ENCODE measurements around the gene PTPRT.

The PTPRT gene

GRCh38 chr20:42697962-42698361 is 491.7 kb downstream of the PTPRT start:
- TF ChIP-seq, protein P1, sequence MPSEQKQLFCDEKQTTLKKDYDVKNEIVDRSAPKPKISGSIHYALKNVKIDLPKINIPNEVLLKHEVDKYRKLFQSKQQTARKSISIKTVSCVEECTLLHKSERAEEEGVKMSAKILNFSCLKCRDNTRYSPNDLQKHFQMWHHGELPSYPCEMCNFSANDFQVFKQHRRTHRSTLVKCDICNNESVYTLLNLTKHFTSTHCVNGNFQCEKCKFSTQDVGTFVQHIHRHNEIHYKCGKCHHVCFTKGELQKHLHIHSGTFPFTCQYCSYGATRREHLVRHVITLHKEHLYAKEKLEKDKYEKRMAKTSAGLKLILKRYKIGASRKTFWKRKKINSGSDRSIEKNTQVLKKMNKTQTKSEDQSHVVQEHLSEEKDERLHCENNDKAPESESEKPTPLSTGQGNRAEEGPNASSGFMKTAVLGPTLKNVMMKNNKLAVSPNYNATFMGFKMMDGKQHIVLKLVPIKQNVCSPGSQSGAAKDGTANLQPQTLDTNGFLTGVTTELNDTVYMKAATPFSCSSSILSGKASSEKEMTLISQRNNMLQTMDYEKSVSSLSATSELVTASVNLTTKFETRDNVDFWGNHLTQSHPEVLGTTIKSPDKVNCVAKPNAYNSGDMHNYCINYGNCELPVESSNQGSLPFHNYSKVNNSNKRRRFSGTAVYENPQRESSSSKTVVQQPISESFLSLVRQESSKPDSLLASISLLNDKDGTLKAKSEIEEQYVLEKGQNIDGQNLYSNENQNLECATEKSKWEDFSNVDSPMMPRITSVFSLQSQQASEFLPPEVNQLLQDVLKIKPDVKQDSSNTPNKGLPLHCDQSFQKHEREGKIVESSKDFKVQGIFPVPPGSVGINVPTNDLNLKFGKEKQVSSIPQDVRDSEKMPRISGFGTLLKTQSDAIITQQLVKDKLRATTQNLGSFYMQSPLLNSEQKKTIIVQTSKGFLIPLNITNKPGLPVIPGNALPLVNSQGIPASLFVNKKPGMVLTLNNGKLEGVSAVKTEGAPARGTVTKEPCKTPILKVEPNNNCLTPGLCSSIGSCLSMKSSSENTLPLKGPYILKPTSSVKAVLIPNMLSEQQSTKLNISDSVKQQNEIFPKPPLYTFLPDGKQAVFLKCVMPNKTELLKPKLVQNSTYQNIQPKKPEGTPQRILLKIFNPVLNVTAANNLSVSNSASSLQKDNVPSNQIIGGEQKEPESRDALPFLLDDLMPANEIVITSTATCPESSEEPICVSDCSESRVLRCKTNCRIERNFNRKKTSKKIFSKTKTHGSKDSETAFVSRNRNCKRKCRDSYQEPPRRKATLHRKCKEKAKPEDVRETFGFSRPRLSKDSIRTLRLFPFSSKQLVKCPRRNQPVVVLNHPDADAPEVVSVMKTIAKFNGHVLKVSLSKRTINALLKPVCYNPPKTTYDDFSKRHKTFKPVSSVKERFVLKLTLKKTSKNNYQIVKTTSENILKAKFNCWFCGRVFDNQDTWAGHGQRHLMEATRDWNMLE (tag by site-specific recombination; conservative IDR thresholded peaks at IDR 0.05; ENCODE audit: low read depth): no peak
- TF ChIP-seq ZNF223 (tag by site-specific recombination; IDR thresholded peaks at IDR 0.05): no peak
- no peaks in the 10 kb centered on the region for H3K36me3 ChIP-seq (ENCODE audit: control insufficient read depth in 2 of 2, insufficient read depth in 1 of 2, low read length in 2 of 2)
- ChIA-PET CTCF (interaction anchor here (0.6 kb wide), 2 partner anchors 19 to 36 kb away, joined by 4 read pairs; no protein-coding TSS in a partner anchor), POLR2A (no interaction called here)
- H3K9me3 ChIP-seq (ENCODE audit: control insufficient read depth, insufficient read depth, low read depth, low read length): no peaks in the 10 kb centered on the region
- no peak overlapping the region for H3K4me3 ChIP-seq (ENCODE audit: low read depth, low read length)
- H3K4me1 ChIP-seq (ENCODE audit: control insufficient read depth, insufficient read depth, low read length): no peaks in the 10 kb centered on the region
- H3K27ac ChIP-seq (ENCODE audit: extremely low read depth, low read depth, low read length): no peak overlapping the region

- H3K36me3 ChIP-seq (ENCODE audit: control insufficient read depth in 2 of 2, insufficient read depth in 1 of 2, low read length in 2 of 2): no peaks in the 10 kb centered on the region
- ChIA-PET POLR2A (no interaction called here), CTCF (no interaction called here)
- H3K4me1 ChIP-seq (ENCODE audit: control insufficient read depth, insufficient read depth, low read length): no peaks in the 10 kb centered on the region
- no peak overlapping the region for H3K4me3 ChIP-seq (ENCODE audit: low read depth, low read length)
- H3K9me3 ChIP-seq (ENCODE audit: control insufficient read depth, insufficient read depth, low read depth, low read length): no peaks in the 10 kb centered on the region
- TF ChIP-seq ZNF324 (tag by site-specific recombination; IDR thresholded peaks at IDR 0.05): no peak
- no peak for TF ChIP-seq ZNF658 (tag by site-specific recombination; IDR thresholded peaks at IDR 0.05)
- no peak for TF ChIP-seq ZNF132 (tag by site-specific recombination; IDR thresholded peaks at IDR 0.05; ENCODE audit: borderline replicate concordance)
- no peak for TF ChIP-seq ZNF404 (tag by site-specific recombination; IDR thresholded peaks at IDR 0.05)
- TF ChIP-seq, protein P2, sequence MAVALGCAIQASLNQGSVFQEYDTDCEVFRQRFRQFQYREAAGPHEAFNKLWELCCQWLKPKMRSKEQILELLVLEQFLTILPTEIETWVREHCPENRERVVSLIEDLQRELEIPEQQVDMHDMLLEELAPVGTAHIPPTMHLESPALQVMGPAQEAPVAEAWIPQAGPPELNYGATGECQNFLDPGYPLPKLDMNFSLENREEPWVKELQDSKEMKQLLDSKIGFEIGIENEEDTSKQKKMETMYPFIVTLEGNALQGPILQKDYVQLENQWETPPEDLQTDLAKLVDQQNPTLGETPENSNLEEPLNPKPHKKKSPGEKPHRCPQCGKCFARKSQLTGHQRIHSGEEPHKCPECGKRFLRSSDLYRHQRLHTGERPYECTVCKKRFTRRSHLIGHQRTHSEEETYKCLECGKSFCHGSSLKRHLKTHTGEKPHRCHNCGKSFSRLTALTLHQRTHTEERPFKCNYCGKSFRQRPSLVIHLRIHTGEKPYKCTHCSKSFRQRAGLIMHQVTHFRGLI (tag by site-specific recombination; IDR thresholded peaks at IDR 0.05): no peak
- TF ChIP-seq ZNF394 (tag by site-specific recombination; IDR thresholded peaks at IDR 0.05; ENCODE audit: borderline replicate concordance): no peak
- TF ChIP-seq, protein P3, sequence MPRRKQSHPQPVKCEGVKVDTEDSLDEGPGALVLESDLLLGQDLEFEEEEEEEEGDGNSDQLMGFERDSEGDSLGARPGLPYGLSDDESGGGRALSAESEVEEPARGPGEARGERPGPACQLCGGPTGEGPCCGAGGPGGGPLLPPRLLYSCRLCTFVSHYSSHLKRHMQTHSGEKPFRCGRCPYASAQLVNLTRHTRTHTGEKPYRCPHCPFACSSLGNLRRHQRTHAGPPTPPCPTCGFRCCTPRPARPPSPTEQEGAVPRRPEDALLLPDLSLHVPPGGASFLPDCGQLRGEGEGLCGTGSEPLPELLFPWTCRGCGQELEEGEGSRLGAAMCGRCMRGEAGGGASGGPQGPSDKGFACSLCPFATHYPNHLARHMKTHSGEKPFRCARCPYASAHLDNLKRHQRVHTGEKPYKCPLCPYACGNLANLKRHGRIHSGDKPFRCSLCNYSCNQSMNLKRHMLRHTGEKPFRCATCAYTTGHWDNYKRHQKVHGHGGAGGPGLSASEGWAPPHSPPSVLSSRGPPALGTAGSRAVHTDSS (tag by site-specific recombination; IDR thresholded peaks at IDR 0.05): no peak
- no peak for TF ChIP-seq ZBTB20 (tag by site-specific recombination; IDR thresholded peaks at IDR 0.05)
- TF ChIP-seq RBAK (tag by site-specific recombination; IDR thresholded peaks at IDR 0.05): no peak
- no peak for TF ChIP-seq ZNF19 (tag by site-specific recombination; IDR thresholded peaks at IDR 0.05; ENCODE audit: low read depth)
- TF ChIP-seq ZNF398 (tag by site-specific recombination; IDR thresholded peaks at IDR 0.05): no peak
- no peak for TF ChIP-seq ZBTB1 (tag by site-specific recombination; IDR thresholded peaks at IDR 0.05)
- H3K27ac ChIP-seq (ENCODE audit: extremely low read depth, low read depth, low read length): no peak overlapping the region
Observed at GRCh38 chr20:42690842-42691437, 498.8 kb downstream of the PTPRT start.
